ENCODE measurements around the gene ADAM22.

The ADAM22 gene

DNA sequence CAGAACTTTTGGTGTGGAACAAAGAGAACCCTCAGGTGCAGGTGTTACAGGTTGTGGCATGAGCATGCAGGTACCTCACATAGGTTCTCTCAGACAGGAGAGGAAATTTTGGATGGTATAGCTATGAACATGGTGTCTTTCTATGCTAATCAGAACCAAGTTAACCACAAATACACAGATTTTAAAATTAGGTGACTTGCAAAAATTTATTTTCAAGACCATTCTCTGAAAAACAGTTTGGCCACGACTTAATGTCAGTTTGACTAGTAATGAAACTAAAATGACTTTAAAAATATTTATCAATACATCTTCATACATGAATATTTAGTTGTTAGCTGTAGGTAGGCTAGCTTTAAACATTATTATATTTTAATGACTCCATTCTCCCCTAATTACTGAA lies 156.2 kb downstream of the ADAM22 start:
- TF ChIP-seq CTCF (IDR thresholded peaks at IDR 0.05; ENCODE audit: low read depth, low read length), result no peak
- no peak for DNase-seq (ENCODE audit: low read depth, low spot score)
- H3K4me3 ChIP-seq (ENCODE audit: low read depth, low read length), result no peak overlapping the region
- in situ Hi-C loops (cut with HindIII; ENCODE audit: low sequenced_read_pairs), result no loop called here

- DNase-seq (ENCODE audit: low read depth, low spot score), result peak; percentile 12
- TF ChIP-seq CTCF (IDR thresholded peaks at IDR 0.05; ENCODE audit: low read depth, low read length), result no peak
- H3K4me3 ChIP-seq (ENCODE audit: low read depth, low read length), result no peak overlapping the region
- in situ Hi-C loops (cut with HindIII; ENCODE audit: low sequenced_read_pairs), result no loop called here
Observed at GRCh38 chr7:88090671-88091070, 156.6 kb downstream of the ADAM22 start.

DNA sequence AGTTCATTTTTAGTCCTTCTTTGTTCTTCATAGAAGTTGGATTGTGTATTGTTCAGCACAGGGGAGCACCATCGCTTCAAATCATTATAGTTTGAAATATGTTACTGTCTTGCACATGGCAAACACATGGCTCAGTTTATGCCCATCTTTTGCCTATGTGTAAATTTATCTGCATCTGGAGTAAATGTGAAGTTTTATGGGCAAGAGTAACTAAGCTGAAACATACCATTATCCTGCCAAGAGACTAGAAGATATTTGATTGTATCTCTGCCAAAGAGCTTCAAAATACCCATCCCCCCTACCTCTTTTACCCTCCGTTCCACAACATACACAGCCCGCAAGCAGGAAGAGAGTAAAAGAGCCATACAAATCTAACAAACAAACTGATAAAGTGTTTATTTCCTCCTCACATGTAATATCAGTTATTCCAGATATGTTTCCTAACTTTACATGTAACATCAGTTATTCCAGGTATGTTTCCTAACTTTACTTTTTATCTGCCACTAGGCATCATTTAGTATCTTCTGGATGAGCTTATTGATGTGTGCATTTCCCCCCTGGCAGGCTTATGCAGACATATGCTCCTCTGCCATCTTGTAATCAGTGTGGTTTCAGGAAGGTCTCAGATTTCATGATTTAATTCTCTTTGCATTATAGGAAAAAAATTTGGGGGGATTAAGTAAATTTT lies 158.1 kb downstream of the ADAM22 start:
- no peak for DNase-seq (ENCODE audit: low read depth, low spot score)
- no peak overlapping the region for H3K4me3 ChIP-seq (ENCODE audit: low read depth, low read length)
- no peak for TF ChIP-seq CTCF (IDR thresholded peaks at IDR 0.05; ENCODE audit: low read depth, low read length)
- in situ Hi-C loops (cut with HindIII; ENCODE audit: low sequenced_read_pairs), result no loop called here

- in situ Hi-C loops (cut with HindIII; ENCODE audit: low sequenced_read_pairs), result no loop called here
- no peak for DNase-seq (ENCODE audit: low read depth, low spot score)
- TF ChIP-seq CTCF (IDR thresholded peaks at IDR 0.05; ENCODE audit: low read depth, low read length), result no peak
- no peak overlapping the region for H3K4me3 ChIP-seq (ENCODE audit: low read depth, low read length)
Observed at GRCh38 chr7:88092676-88092999, 158.6 kb downstream of the ADAM22 start.

DNA sequence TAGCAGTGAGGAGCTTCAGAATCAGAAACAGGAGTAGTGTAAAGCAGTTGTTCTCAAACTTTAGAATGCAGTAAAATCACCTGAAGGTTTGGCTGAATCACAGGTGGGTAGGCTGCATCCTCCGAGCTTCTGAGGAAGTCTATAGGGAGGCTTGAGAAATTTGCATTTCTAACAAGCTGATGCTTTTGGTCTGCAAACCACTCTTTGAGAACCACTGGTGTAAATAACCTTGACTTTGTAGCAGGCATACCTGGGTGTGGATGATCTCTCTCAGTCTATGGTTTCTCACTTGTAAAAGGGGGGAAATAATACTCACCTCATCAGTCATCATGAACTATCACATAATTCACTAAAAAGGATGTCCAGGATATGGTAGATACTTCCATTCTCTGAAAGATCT lies 167.7 kb downstream of the ADAM22 start:
- H3K4me3 ChIP-seq (ENCODE audit: low read depth, low read length), result no peak overlapping the region
- DNase-seq (ENCODE audit: low read depth, low spot score), result no peak
- TF ChIP-seq CTCF (IDR thresholded peaks at IDR 0.05; ENCODE audit: low read depth, low read length), result no peak
- in situ Hi-C loops (cut with HindIII; ENCODE audit: low sequenced_read_pairs), result no loop called here

GRCh38 chr7:88102675-88103074 lies 168.6 kb downstream of the ADAM22 start:
- no peak for DNase-seq (ENCODE audit: low read depth, low spot score)
- no peak overlapping the region for H3K4me3 ChIP-seq (ENCODE audit: low read depth, low read length)
- in situ Hi-C loops (cut with HindIII; ENCODE audit: low sequenced_read_pairs), result no loop called here
- TF ChIP-seq CTCF (IDR thresholded peaks at IDR 0.05; ENCODE audit: low read depth, low read length), result no peak

- H3K4me3 ChIP-seq (ENCODE audit: low read depth, low read length), result no peak overlapping the region
- TF ChIP-seq CTCF (IDR thresholded peaks at IDR 0.05; ENCODE audit: low read depth, low read length), result no peak
- DNase-seq (ENCODE audit: low read depth, low spot score), result no peak
- in situ Hi-C loops (cut with HindIII; ENCODE audit: low sequenced_read_pairs), result no loop called here
Observed at GRCh38 chr7:88104732-88105131, 170.7 kb downstream of the ADAM22 start.
